Adrenal gland (tissue), 12 donors: ENCODE data around the gene DEPDC4. TPM values are rescaled to one million over a fixed set of nuclear protein-coding genes. Genes with fewer than 3 reads are reported as not detected.
"Not testable (repeated sequence)": the region's sequence is repeated elsewhere in the genome, so short reads cannot be mapped to it uniquely, and the experiment has no call there.

Experiments
- DNase-seq, 7 donors: peaks; one replicate each; pipeline ENCODE4 v3.0.0-alpha.2; 2019 to 2020
- H3K27ac ChIP-seq, 5 donors: fragments of 200-600 bp; sonication (generic) in 4 of 5; 1 replicate in 3 of 5; 2 replicates in 2 of 5; pipeline versions ENCODE4 v1.5.1 to v1.8.0; 2016 to 2020; ENCODE audit warnings: mild to moderate bottlenecking in 1 of 5
- H3K27me3 ChIP-seq: fragments of 200-600 bp; 2 replicates; pipeline ENCODE4 v1.8.0; 2021
- H3K36me3 ChIP-seq, 2 donors: fragments of 200-600 bp; replicated peaks in 1 of 2; 1 replicate in 1 of 2; 2 replicates in 1 of 2; pipeline versions ENCODE4 v1.5.1 to v1.8.0; 2018 to 2022
- H3K4me1 ChIP-seq, 2 donors: fragments of 200-600 bp; replicated peaks in 1 of 2; 1 replicate in 1 of 2; 2 replicates in 1 of 2; pipeline versions ENCODE4 v1.5.1 to v1.8.0; 2018 to 2021
- H3K4me3 ChIP-seq, 4 donors: fragments of 200-600 bp; sonication (generic) in 3 of 4; one replicate each; pipeline ENCODE4 v1.5.1; 2016 to 2018
- H3K9me3 ChIP-seq, 3 donors: fragments of 200-600 bp; sonication (generic) in 1 of 3; replicated peaks in 1 of 3; 1 replicate in 2 of 3; 2 replicates in 1 of 3; pipeline versions ENCODE4 v1.5.1 to v1.8.0; 2016 to 2021
- POLR2A ChIP-seq, 2 donors: fragments of 450-650 bp; IDR thresholded peaks; one replicate each; pipeline ENCODE4 v1.6.1; 2017; ENCODE audit warnings: antibody characterized with exemption in 2 of 2, mild to moderate bottlenecking in 2 of 2, moderate library complexity in 1 of 2
- WGBS, 4 donors: extraction: QIAGEN DNeasy Blood & Tissue Kit in 2 of 4; methylation state at CpG; one replicate each; pipeline versions ENCODE4 v1.1.5 to v1.1.7; 2013 to 2017; 5-methylcytosine and 5-hydroxymethylcytosine counted together
- intact Hi-C, 2 donors: fragments of 100-400 bp; cut with DNase I; formaldehyde crosslinking; loops; one replicate each; pipeline versions ENCODE4 v1.14.1 to v1.15.0; 2022 to 2023
- polyA plus RNA-seq, 3 donors: library from polyadenylated mRNA; stranded (reverse); fragments of 200-250 nt in 2 of 3; fragments of 350-450 nt in 1 of 3; fragmentation: Illumina TruSeq in 1 of 3; extraction: RNeasy Lipid Tissue Mini Kit (QIAGEN cat#74804) in 1 of 3; gene quantifications; one replicate each; pipeline ENCODE4 v1.2.3, GENCODE V29; 2013 to 2014
- total RNA-seq, 9 donors: library from RNA; depleted of rRNA in 4 of 9; stranded (reverse); fragments of >200 nt in 4 of 9; fragments of 120-200 nt in 1 of 9; fragmentation: NEBNext Ultra II Directional in 1 of 9; extraction: Animal tissue kit (Norgen Biotek cat#: 25700) in 1 of 9; gene quantifications; one replicate each; pipeline versions ENCODE4 v1.1.0 to v1.2.4, GENCODE V29; 2013 to 2023
- TF ChIP-seq, protein P1 (sequence below), 6 experiments: fragments of 450-650 bp in 4 of 6; fragments of 200-600 bp in 2 of 6; sonication (generic) in 1 of 6; IDR thresholded peaks; 1 replicate in 5 of 6; 2 replicates in 1 of 6; pipeline versions ENCODE4 v1.5.1 to v1.8.0; 2016 to 2021; ENCODE audit warnings: antibody characterized with exemption in 6 of 6, mild to moderate bottlenecking in 2 of 6, moderate library complexity in 1 of 6
- donor health status: healthy with polysubstance abuse.
- donor health status: Bipolar disorder and iron deficiency.
- donor health status: DM: yes; HTN: yes; CAD: no.
- donor health status: DM: no; HTN: no; CAD: no.
- donor health status: DM: no; HTN: no; CAD: no.
- donor health status: DM: yes; HTN: yes; CAD: no.

The DEPDC4 gene
- total and polyA plus RNA-seq, 12 donors: 0.17 to 3.5 (median 1.5) TPM; not detected in 1

DNA sequence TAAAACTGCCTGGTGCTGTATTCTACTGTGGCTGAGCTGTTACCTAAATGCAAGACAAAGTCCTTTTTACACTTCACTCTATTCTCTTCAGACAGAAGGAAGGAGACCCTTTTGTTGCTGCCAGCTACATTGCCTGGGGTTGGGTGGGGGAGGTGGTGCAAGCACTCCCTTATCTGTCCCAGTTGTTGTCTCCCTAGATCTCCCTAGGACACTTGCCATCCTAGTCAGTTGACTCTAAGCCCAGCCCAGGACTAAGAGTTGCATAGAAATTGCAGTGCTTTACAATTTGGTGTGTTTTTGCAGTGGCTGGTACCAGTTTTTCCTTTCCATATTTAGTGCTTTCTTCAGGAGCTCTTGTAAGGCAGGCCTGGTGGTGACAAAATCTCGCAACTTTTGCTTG is 35.2 kb upstream of the DEPDC4 start:
- DNase-seq: no peak
- H3K27me3 ChIP-seq: no peaks in the 10 kb centered on the region
- WGBS, 4 donors: 94 to 98% (median 95%) methylated on average over 1 of the region's 1 CpG
- H3K9me3 ChIP-seq: no peaks in the 10 kb centered on the region
- H3K36me3 ChIP-seq: peaks cover 0 to 11% of the 10 kb centered on the region in 2 donors
- intact Hi-C loops: no loop called here
- no peak overlapping the region for H3K4me3 ChIP-seq
- TF ChIP-seq POLR2A (IDR thresholded peaks at IDR 0.05): no peak
- TF ChIP-seq, protein P1, sequence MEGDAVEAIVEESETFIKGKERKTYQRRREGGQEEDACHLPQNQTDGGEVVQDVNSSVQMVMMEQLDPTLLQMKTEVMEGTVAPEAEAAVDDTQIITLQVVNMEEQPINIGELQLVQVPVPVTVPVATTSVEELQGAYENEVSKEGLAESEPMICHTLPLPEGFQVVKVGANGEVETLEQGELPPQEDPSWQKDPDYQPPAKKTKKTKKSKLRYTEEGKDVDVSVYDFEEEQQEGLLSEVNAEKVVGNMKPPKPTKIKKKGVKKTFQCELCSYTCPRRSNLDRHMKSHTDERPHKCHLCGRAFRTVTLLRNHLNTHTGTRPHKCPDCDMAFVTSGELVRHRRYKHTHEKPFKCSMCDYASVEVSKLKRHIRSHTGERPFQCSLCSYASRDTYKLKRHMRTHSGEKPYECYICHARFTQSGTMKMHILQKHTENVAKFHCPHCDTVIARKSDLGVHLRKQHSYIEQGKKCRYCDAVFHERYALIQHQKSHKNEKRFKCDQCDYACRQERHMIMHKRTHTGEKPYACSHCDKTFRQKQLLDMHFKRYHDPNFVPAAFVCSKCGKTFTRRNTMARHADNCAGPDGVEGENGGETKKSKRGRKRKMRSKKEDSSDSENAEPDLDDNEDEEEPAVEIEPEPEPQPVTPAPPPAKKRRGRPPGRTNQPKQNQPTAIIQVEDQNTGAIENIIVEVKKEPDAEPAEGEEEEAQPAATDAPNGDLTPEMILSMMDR (IDR thresholded peaks at IDR 0.05): no peak
- H3K4me1 ChIP-seq: no peaks in the 10 kb centered on the region
- H3K27ac ChIP-seq: no peak overlapping the region

- Histone ChIP-seq H3K27ac (peak overlapping the region in 3 of 5 donors; percentile 14 to 66 (median 38)), H3K4me1 (peaks cover 8 to 13% of the 10 kb centered on the region in 2 donors), H3K27me3 (no peaks in the 10 kb centered on the region), H3K36me3 (peaks cover 0 to 6% of the 10 kb centered on the region in 2 donors), H3K4me3 (no peak overlapping the region), H3K9me3 (no peaks in the 10 kb centered on the region)
- peak in 1 of 7 donors; percentile 29 for DNase-seq
- 42 to 66% (median 57%) methylated on average over 4 of the region's 4 CpGs for WGBS, 4 donors
- TF ChIP-seq POLR2A (IDR thresholded peaks at IDR 0.05): no peak
- TF ChIP-seq, protein P1 (IDR thresholded peaks at IDR 0.05): no peak
- intact Hi-C loops: no loop called here
Measured at GRCh38 chr12:100295764-100296555, 29.1 kb upstream of the DEPDC4 start.

GRCh38 chr12:100294366-100294765 is 27.5 kb upstream of the DEPDC4 start:
- peaks cover 8 to 13% of the 10 kb centered on the region in 2 donors for H3K4me1 ChIP-seq
- H3K27me3 ChIP-seq, H3K36me3 ChIP-seq, H3K27ac ChIP-seq, H3K4me3 ChIP-seq, intact Hi-C loops, H3K9me3 ChIP-seq, DNase-seq: not testable (repeated sequence)
- WGBS, 4 donors: 93 to 100% methylated on average over 3 to 21 of the region's 24 CpGs; no CpG with 5 or more reads in 2 of the 4 donors

- no peak overlapping the region for H3K27ac ChIP-seq
- H3K9me3 ChIP-seq: no peaks in the 10 kb centered on the region
- H3K4me1 ChIP-seq: peaks cover 8 to 13% of the 10 kb centered on the region in 2 donors
- H3K4me3 ChIP-seq: no peak overlapping the region
- no peaks in the 10 kb centered on the region for H3K27me3 ChIP-seq
- DNase-seq: no peak
- H3K36me3 ChIP-seq: no peaks in the 10 kb centered on the region
- no peak for TF ChIP-seq POLR2A (IDR thresholded peaks at IDR 0.05)
- TF ChIP-seq, protein P1 (IDR thresholded peaks at IDR 0.05): no peak
- intact Hi-C loops: no loop called here
- 97 to 100% (median 100%) methylated on average over 1 of the region's 1 CpG for WGBS, 4 donors
Measured at GRCh38 chr12:100293017-100293416, 26.1 kb upstream of the DEPDC4 start.

- H3K4me1 ChIP-seq: no peaks in the 10 kb centered on the region
- no peaks in the 10 kb centered on the region for H3K9me3 ChIP-seq
- H3K27ac ChIP-seq: no peak overlapping the region
- TF ChIP-seq POLR2A (IDR thresholded peaks at IDR 0.05): no peak
- TF ChIP-seq, protein P1 (IDR thresholded peaks at IDR 0.05): no peak
- no peak overlapping the region for H3K4me3 ChIP-seq
- no peaks in the 10 kb centered on the region for H3K36me3 ChIP-seq
- DNase-seq: no peak
- H3K27me3 ChIP-seq: no peaks in the 10 kb centered on the region
- WGBS, 4 donors: 86 to 92% (median 89%) methylated on average over 3 of the region's 3 CpGs
- intact Hi-C loops: no loop called here
Measured at GRCh38 chr12:100290016-100290415, 23.1 kb upstream of the DEPDC4 start.
